DND-41 (cell line): ENCODE results near the gene GPR108.

Experiments used
- EZH2 ChIP-seq: IDR thresholded peaks from 3 replicates; pipeline ENCODE4 v1.6.1; 2012; ENCODE audit warnings: borderline replicate concordance, low read depth, mild to moderate bottlenecking, moderate library complexity, low read length, inconsistent platforms; ENCODE audit not compliant: severe bottlenecking
- TF ChIP-seq, protein P1 (sequence below): IDR thresholded peaks from 2 replicates; pipeline ENCODE4 v1.5.1; 2012; ENCODE audit warnings: borderline replicate concordance, low read length, moderate library complexity, mild to moderate bottlenecking; ENCODE audit not compliant: poor library complexity, severe bottlenecking; ENCODE audit errors: extremely low read depth

DNA sequence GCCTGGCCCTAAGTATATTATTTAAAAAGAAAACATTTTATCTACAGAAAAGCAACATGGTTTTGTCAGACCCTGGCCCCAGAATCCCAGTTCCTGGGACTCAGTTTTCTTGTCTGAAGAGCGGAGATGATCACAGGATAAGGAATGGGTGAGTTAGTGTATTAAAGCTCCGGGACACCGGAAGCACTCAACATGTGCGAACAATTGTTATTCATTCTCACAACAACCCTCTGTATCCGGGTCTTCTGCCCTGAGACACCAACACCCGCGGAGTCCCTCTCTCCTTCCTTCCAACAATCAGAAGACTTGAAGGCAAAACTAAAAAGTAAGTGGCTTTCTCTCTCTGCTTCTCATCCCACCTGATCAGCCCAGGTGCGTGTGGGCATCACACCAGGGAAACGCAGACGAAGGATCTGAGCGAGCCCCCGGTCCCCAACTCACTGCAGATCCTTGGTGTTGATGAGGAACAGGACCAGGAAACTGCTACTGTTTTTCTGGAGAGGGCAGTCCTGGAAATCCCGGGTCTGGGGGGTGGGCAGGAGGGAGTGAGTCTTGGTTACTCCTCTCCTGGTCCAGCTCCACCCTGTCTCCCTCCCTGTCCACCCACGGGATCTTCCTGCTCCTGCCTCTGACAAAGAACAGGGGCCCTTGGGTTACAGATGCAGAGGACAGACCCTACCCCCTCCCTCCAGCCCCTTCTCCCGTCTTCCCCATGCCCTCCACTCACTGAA is 2.0 kb downstream of the GPR108 start:
- TF ChIP-seq EZH2, result no peak
- TF ChIP-seq, protein P1, sequence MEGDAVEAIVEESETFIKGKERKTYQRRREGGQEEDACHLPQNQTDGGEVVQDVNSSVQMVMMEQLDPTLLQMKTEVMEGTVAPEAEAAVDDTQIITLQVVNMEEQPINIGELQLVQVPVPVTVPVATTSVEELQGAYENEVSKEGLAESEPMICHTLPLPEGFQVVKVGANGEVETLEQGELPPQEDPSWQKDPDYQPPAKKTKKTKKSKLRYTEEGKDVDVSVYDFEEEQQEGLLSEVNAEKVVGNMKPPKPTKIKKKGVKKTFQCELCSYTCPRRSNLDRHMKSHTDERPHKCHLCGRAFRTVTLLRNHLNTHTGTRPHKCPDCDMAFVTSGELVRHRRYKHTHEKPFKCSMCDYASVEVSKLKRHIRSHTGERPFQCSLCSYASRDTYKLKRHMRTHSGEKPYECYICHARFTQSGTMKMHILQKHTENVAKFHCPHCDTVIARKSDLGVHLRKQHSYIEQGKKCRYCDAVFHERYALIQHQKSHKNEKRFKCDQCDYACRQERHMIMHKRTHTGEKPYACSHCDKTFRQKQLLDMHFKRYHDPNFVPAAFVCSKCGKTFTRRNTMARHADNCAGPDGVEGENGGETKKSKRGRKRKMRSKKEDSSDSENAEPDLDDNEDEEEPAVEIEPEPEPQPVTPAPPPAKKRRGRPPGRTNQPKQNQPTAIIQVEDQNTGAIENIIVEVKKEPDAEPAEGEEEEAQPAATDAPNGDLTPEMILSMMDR, result no peak
